ENCODE measurements around the gene PRR16. TPM values are rescaled to one million over a fixed set of nuclear protein-coding genes. Genes with fewer than 3 reads are reported as not detected.

The PRR16 gene
- total RNA-seq, 1 donor from 2014 or later = 4.9 TPM

GRCh38 chr5:120567921-120568320, 103.8 kb downstream of the PRR16 start:
- no peak for DNase-seq (ENCODE audit: low spot score)

GRCh38 chr5:120568711-120569110, 104.6 kb downstream of the PRR16 start:
- DNase-seq (ENCODE audit: low spot score) = no peak

DNA sequence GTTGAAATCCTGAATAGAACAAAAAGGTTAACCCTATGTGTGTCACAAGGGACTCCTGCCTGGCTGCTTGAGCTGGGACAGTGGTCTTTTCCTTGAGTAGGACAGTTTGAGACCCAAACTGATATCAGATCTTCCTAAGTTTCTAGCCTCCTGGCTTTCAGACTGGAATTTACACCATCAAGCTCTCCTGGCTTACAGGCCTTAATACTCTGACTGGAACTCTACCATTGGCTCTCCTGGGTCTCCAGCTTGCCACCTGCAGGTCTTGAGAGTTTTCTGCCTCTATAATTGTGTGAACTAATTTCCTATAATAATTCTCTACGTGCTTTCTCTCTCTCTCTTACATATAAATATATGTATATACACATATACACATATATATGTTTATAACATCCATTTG, 112.5 kb downstream of the PRR16 start:
- no peak for DNase-seq (ENCODE audit: low spot score)

- DNase-seq (ENCODE audit: low spot score) = no peak
Measured at GRCh38 chr5:120582635-120583034, 118.5 kb downstream of the PRR16 start.

- DNase-seq (ENCODE audit: low spot score) = no peak
Measured at GRCh38 chr5:120586646-120587045, 122.5 kb downstream of the PRR16 start.

GRCh38 chr5:120591911-120592310, 127.8 kb downstream of the PRR16 start:
- DNase-seq (ENCODE audit: low spot score) = no peak

GRCh38 chr5:120599576-120599975, 135.5 kb downstream of the PRR16 start:
- no peak for DNase-seq (ENCODE audit: low spot score)

- DNase-seq (ENCODE audit: low spot score) = no peak
Measured at GRCh38 chr5:120600639-120601038, 136.5 kb downstream of the PRR16 start.

GRCh38 chr5:120602033-120602432, 137.9 kb downstream of the PRR16 start:
- no peak for DNase-seq (ENCODE audit: low spot score)

DNA sequence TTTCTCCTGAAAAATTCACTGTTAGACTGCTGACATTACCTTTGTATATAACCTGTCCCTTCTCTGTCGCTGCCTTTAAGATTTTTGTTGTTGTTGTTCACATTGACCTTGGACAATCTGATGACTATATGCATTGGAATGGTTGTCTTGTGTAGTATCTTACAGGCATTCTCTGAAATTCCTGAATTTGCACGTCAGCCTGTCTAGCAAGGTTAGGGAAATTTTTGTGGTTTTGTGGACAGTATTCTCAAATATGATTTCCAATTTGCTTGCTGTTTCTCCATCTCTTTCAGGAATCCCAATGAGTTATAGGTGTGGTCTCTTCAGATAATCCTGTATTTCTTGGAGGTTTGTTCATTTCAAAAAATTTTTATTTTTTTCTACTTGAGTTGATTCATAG, 140.8 kb downstream of the PRR16 start:
- DNase-seq (ENCODE audit: low spot score) = no peak

GRCh38 chr5:120605325-120606079, 141.4 kb downstream of the PRR16 start:
- DNase-seq (ENCODE audit: low spot score) = no peak

DNA sequence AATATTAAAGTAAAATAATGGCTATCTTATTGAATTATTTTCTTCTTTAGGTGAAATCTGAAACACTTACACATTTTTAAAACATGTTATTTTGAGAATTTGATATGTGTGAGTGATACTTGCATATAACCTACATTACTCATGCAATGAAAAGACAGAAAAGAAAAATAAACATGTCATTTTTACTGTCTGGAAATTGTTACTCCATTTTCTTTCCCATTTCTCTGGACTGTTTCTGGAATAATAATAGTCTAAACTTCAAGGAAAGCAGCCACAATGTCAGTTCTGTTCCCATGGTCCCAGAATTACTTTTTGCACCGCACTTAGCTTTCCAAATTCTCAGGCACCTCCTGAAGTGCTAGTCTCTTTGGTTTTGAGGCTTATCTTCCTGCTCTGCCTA, 145.5 kb downstream of the PRR16 start:
- DNase-seq (ENCODE audit: low spot score) = no peak

- DNase-seq (ENCODE audit: low spot score) = no peak
Measured at GRCh38 chr5:120610145-120610544, 146.0 kb downstream of the PRR16 start.

DNA sequence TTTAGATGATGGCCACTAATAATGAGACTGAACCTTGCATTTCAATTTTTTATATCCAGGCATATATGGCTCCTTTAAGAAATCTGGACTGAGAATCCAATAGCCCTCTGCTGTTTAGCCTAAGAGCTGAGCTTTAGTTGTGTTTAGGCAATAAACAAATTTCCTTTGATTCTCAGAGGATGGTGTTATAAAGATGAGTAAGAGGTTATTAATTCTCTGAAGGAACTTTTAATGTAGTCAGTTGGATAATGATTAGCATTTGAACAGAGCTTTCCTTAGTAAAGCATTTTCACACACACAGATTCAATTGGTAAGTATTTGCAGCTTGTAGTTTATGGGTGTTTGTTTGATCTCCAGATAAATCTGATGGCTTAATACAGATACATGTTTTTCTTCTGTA, 149.6 kb downstream of the PRR16 start:
- no peak for DNase-seq (ENCODE audit: low spot score)

DNA sequence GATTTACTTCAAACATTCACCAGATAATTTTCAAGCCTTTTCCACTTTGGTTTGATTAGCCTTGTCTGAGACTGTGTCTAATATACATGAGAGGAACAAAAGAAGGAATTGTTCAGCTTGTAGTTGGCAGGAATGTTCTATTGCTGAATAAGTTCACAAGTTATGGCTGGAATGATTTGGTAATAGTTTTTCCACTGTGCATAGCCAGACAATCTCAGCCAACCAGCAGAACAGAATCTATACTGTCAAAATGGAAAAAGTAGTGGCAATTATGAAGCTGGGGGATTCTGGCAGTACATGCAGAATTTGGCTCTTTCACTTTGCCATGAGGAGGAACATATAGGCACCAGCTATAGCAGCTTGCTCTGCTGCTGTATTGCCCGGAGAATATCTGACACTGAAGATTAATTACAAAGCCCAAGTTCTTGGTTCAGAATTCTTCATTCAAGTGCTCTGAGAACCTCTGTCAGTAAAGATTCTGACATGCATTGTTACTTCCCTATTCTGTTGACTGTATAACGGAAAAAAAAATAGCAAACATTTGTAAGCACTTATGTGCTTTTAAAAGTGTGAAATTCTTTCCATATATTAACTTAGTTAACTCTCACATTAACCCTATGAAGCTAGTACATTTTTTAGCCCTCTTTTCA, 150.6 kb downstream of the PRR16 start:
- DNase-seq (ENCODE audit: low spot score) = no peak

- no peak for DNase-seq (ENCODE audit: low spot score)
Measured at GRCh38 chr5:120615967-120616645, 152.0 kb downstream of the PRR16 start.

DNA sequence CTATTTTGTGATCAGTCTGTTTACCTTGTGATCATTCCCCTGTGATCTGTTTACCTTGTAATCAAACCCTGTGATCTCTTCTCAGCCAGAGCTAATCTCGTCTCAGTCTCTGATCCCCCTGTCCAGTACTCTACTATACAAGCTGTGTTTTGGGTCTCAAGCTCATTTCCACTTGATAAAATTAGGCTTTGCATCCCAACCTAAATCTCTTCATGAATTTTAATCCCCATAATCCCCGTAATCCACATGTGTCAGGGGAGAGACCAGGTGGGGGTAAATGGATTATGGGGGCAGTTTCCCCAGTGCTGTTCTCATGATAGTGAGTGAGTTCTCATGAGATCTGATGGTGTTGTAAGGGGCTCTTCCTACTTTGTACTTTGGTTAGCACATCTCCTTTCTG, 157.2 kb downstream of the PRR16 start:
- DNase-seq (ENCODE audit: low spot score) = no peak

GRCh38 chr5:120624021-120624563, 160.0 kb downstream of the PRR16 start:
- no peak for DNase-seq (ENCODE audit: low spot score)

GRCh38 chr5:120628156-120628555, 164.1 kb downstream of the PRR16 start:
- no peak for DNase-seq (ENCODE audit: low spot score)

- DNase-seq (ENCODE audit: low spot score) = no peak
Measured at GRCh38 chr5:120630550-120630949, 166.4 kb downstream of the PRR16 start.

GRCh38 chr5:120631611-120632010, 167.5 kb downstream of the PRR16 start:
- DNase-seq (ENCODE audit: low spot score) = no peak

GRCh38 chr5:120632430-120632829, 168.3 kb downstream of the PRR16 start:
- no peak for DNase-seq (ENCODE audit: low spot score)

DNA sequence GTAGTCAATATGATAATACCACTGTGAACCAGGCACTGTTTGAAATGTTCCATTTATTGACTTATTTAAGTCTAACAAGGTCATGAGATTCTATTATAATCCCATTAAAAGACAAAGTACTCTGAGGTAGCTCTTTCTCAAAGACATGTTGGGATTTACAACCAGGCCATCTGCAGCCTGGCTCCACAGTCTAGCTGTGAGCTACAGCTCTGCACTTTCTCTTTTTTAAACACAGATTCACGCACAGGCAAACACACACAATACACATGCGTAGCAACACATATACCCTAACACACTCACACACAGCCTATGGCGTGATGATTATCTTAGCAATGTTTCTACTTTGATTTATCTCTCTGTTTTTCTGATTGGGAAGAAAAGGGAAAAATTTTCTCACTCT, 174.3 kb downstream of the PRR16 start:
- DNase-seq (ENCODE audit: low spot score) = no peak
